ENCODE results near the gene ZBTB11. TPM values are rescaled to one million over a fixed set of nuclear protein-coding genes. Genes with fewer than 3 reads are reported as not detected.

The ZBTB11 gene
- polyA plus RNA-seq, 3 donors = 5.1 to 20.2 (median 6.8) TPM

DNA sequence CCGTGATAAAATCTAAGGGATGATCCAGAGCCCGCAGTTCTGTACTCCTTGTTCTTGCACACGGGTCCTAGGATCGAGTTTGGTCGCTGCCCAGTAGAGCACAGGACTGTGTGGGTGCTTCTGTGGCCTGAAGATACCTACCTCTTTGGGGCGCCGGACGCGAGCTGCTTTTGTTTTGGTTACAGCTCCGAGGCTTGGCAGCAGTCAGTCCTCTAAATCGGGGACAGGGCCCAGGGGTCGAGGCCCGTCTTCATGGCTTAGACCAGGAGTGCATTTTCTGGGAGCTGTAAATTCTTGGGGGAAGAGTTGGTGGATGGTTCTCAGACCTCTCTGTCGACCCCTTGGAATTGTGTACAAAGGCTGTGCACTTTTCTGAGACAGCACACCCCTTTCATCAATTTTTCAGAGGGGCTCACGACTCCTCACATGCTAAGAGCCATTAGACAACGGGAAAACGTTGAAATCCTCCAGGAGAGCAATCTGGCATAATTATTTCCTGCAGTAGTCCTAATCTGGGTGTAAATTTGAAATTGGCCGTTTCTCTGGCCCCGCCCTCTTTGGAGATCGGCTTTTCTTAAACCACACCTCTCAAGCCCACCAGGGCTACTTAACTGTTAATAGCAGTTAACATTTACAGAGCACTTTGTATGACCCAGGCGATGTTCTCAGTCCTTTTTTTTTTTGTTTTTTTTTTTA is 48.4 kb upstream of the ZBTB11 start:
- H3K4me3 Mint-ChIP-seq = peak overlapping the region; percentile 98 to 99
- Histone ChIP-seq H4K20me1 (ENCODE audit: insufficient read depth, low read length) (no peaks in the 10 kb centered on the region), H3K27me3 (ENCODE audit: control insufficient read depth in 2 of 2, insufficient read depth in 2 of 2, low read length in 2 of 2) (no peaks in the 10 kb centered on the region), H3K36me3 (replicated peaks in 1 of 2; ENCODE audit: control insufficient read depth in 1 of 2, insufficient read depth in 2 of 2, low read length in 2 of 2) (peaks cover 5 to 23% of the 10 kb centered on the region in 2 donors), H3K4me3 (replicated peaks in 1 of 3; ENCODE audit: low read depth in 2 of 3, low read length in 3 of 3) (peak overlapping the region; percentile 63 to 99 (median 98)), H3K4me2 (replicated peaks; ENCODE audit: extremely low read depth, low read length, poor library complexity, severe bottlenecking) (peak overlapping the region; percentile 97), H3K9me3 (replicated peaks in 1 of 2; ENCODE audit: control insufficient read depth in 1 of 2, insufficient read depth in 1 of 2, low read length in 2 of 2) (no peaks in the 10 kb centered on the region), H2AFZ (ENCODE audit: insufficient read depth, low read depth, low read length, poor library complexity, severe bottlenecking) (peak overlapping the region; percentile 100), H3K79me2 (ENCODE audit: insufficient read depth, low read length) (peaks cover 14% of the 10 kb centered on the region), H3K27ac (ENCODE audit: low read depth in 1 of 2, low read length in 2 of 2) (peak overlapping the region; percentile 12 to 91), H3K9ac (ENCODE audit: insufficient read depth, low read length, poor library complexity, severe bottlenecking) (peak overlapping the region; percentile 75), H3K4me1 (ENCODE audit: control insufficient read depth in 1 of 2, insufficient read depth in 2 of 2, low read length in 2 of 2) (peaks cover 42 to 43% of the 10 kb centered on the region in 2 donors)
- peaks cover 6 to 27% of the 10 kb centered on the region in 2 donors for H3K36me3 Mint-ChIP-seq
- DNase-seq = no peak
- TF ChIP-seq, protein P1, sequence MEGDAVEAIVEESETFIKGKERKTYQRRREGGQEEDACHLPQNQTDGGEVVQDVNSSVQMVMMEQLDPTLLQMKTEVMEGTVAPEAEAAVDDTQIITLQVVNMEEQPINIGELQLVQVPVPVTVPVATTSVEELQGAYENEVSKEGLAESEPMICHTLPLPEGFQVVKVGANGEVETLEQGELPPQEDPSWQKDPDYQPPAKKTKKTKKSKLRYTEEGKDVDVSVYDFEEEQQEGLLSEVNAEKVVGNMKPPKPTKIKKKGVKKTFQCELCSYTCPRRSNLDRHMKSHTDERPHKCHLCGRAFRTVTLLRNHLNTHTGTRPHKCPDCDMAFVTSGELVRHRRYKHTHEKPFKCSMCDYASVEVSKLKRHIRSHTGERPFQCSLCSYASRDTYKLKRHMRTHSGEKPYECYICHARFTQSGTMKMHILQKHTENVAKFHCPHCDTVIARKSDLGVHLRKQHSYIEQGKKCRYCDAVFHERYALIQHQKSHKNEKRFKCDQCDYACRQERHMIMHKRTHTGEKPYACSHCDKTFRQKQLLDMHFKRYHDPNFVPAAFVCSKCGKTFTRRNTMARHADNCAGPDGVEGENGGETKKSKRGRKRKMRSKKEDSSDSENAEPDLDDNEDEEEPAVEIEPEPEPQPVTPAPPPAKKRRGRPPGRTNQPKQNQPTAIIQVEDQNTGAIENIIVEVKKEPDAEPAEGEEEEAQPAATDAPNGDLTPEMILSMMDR (IDR thresholded peaks at IDR 0.05) = no peak
- 1% methylated on average over 11 of the region's 21 CpGs for WGBS (ENCODE audit: insufficient coverage)
- peaks cover 0 to 4% (median 2%) of the 10 kb centered on the region in 7 donors for H3K9me3 Mint-ChIP-seq
- intact Hi-C loops (cut with micrococcal nuclease) = loop anchor here (2.0 to 5.0 kb wide), 2 partner anchors 39 to 52 kb away; partner anchors contain the start of genes NXPE3 (in 1 of the 2) and RPL24 (in 1 of the 2)
- H3K27me3 Mint-ChIP-seq (ENCODE audit: low read depth in 3 of 3) = peaks cover 0 to 2% (median 0%) of the 10 kb centered on the region in 3 donors
- peaks cover 37% of the 10 kb centered on the region for H3K4me1 Mint-ChIP-seq
- peak overlapping the region; percentile 81 to 97 (median 95) for H3K27ac Mint-ChIP-seq

DNA sequence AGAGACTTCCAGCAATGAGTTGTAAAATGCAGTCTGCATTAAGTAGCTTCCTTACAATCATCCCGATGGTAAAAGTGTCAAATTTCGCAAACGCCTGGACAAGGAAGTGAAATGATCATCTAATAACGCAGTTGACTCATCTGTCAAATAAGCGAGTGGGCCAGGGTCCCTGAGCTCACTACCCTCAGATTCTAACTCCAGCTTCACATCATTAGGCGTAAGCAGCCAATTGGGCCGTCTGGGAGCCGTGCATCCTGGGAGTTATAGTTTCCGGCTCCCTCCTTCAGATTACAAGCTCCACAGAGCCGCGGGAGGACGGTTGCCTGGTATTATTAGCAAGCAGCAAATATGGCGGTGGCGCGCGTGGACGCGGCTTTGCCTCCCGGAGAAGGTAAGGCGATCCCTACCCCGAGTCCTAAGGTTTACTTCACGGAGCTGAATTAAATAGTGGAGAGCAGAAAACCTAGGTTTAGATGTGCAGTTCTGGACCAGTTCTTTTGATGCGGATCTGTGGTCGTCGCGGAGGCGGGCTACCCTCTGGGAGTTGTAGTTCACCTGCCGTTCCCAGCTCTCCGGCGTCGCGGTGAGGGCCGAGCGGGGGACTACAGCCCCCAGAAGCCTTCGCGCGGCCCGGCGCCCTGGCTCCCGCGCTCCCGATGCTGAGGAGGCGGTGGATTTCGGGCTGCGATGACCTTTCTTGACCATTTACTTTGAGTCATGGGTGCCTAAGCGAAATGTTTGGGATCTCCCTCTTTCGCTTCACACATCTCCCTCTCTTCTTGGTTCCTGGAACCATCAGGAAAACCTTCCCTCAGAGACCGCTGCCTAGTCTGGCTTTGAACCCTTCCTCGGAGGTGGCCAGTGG is 47.6 kb upstream of the ZBTB11 start, which contains the start of gene CEP97:
Gene CEP97 (plus strand): TSS at position 286 of the 865 bp plus-strand sequence. CDS start 63 bp downstream, at position 349.
- Histone ChIP-seq H3K27me3 (ENCODE audit: control insufficient read depth in 2 of 2, insufficient read depth in 2 of 2, low read length in 2 of 2) (no peaks in the 10 kb centered on the region), H4K20me1 (ENCODE audit: insufficient read depth, low read length) (no peaks in the 10 kb centered on the region), H3K4me1 (ENCODE audit: control insufficient read depth in 1 of 2, insufficient read depth in 2 of 2, low read length in 2 of 2) (peaks cover 46 to 50% of the 10 kb centered on the region in 2 donors), H3K79me2 (ENCODE audit: insufficient read depth, low read length) (peaks cover 14% of the 10 kb centered on the region), H3K27ac (ENCODE audit: low read depth in 1 of 2, low read length in 2 of 2) (peak within 1 kb of the TSS; percentile 32 to 91), H2AFZ (ENCODE audit: insufficient read depth, low read depth, low read length, poor library complexity, severe bottlenecking) (peak within 1 kb of the TSS; percentile 100), H3K9ac (ENCODE audit: insufficient read depth, low read length, poor library complexity, severe bottlenecking) (peak within 1 kb of the TSS; percentile 75), H3K9me3 (replicated peaks in 1 of 2; ENCODE audit: control insufficient read depth in 1 of 2, insufficient read depth in 1 of 2, low read length in 2 of 2) (no peaks in the 10 kb centered on the region), H3K4me2 (replicated peaks; ENCODE audit: extremely low read depth, low read length, poor library complexity, severe bottlenecking) (peak within 1 kb of the TSS; percentile 97), H3K36me3 (replicated peaks in 1 of 2; ENCODE audit: control insufficient read depth in 1 of 2, insufficient read depth in 2 of 2, low read length in 2 of 2) (peaks cover 5 to 18% of the 10 kb centered on the region in 2 donors), H3K4me3 (replicated peaks in 1 of 3; ENCODE audit: low read depth in 2 of 3, low read length in 3 of 3) (peak within 1 kb of the TSS; percentile 63 to 99 (median 98))
- intact Hi-C loops (cut with micrococcal nuclease) = loop anchor here (2.0 to 5.0 kb wide), 3 partner anchors 37 to 53 kb away; partner anchors contain the start of genes RPL24 (in 2 of the 2) and NXPE3 (in 1 of the 2)
- DNase-seq = peak; percentile 81 to 92 (median 88)
- under 1% methylated on average over 44 of the region's 49 CpGs for WGBS (ENCODE audit: insufficient coverage)
- H3K4me1 Mint-ChIP-seq = peaks cover 42% of the 10 kb centered on the region
- H3K27ac Mint-ChIP-seq = peak within 1 kb of the TSS; percentile 90 to 97 (median 95)
- H3K27me3 Mint-ChIP-seq (ENCODE audit: low read depth in 3 of 3) = peaks cover 0 to 2% (median 0%) of the 10 kb centered on the region in 3 donors
- H3K4me3 Mint-ChIP-seq = peak within 1 kb of the TSS; percentile 98 to 99
- H3K9me3 Mint-ChIP-seq = peaks cover 0 to 2% (median 0%) of the 10 kb centered on the region in 7 donors
- TF ChIP-seq, protein P1 (IDR thresholded peaks at IDR 0.05) = no peak
- H3K36me3 Mint-ChIP-seq = peaks cover 4 to 20% of the 10 kb centered on the region in 2 donors
